KOPT-K1 (cell line): ENCODE results near the gene EXOSC6.
A peak's percentile ranks its signal among the peaks of the same experiment; 100 is the strongest.
"Not testable (repeated sequence)": the region's sequence is repeated elsewhere in the genome, so short reads cannot be mapped to it uniquely, and the experiment has no call there.

Source experiments
- H3K27ac ChIP-seq: fragments of 200-600 bp; sonication (generic); 2 replicates; pipeline ENCODE4 v1.5.1; 2016; ENCODE audit warnings: antibody characterized with exemption, mild to moderate bottlenecking, low read depth, low read length; ENCODE audit not compliant: poor library complexity, severe bottlenecking
- H3K36me3 ChIP-seq: fragments of 200-600 bp; sonication (generic); 2 replicates; pipeline ENCODE4 v1.5.1; 2017; ENCODE audit warnings: antibody characterized with exemption, mild to moderate bottlenecking, low read length, moderate library complexity; ENCODE audit not compliant: insufficient read depth
- H3K9me3 ChIP-seq: fragments of 200-600 bp; sonication (generic); 2 replicates; pipeline ENCODE4 v1.5.1; 2017; ENCODE audit warnings: antibody characterized with exemption, low read length, mild to moderate bottlenecking; ENCODE audit not compliant: insufficient read depth, poor library complexity, severe bottlenecking

EXOSC6 gene

DNA sequence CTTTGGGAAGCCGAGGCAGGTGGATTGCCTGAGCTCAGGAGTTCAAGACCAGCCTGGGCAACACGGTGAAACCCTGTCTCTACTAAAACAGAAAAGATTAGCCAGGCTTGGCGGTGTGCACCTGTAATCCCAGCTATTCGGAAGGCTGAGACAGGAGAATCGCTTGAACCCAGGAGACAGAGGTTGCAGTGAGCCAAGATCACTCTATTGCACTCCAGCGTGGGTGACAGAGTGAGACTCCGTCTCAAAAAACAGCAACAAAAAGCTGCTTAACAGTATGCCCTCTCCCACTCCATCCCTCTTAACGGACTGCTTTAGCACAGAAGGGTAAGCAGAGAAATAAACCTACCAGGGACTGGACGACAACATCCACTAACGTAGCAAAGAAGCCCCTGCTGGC, 16.2 kb upstream of the EXOSC6 start:
- not testable (repeated sequence) for H3K9me3 ChIP-seq, H3K27ac ChIP-seq
- peaks cover 99% of the 10 kb centered on the region for H3K36me3 ChIP-seq

DNA sequence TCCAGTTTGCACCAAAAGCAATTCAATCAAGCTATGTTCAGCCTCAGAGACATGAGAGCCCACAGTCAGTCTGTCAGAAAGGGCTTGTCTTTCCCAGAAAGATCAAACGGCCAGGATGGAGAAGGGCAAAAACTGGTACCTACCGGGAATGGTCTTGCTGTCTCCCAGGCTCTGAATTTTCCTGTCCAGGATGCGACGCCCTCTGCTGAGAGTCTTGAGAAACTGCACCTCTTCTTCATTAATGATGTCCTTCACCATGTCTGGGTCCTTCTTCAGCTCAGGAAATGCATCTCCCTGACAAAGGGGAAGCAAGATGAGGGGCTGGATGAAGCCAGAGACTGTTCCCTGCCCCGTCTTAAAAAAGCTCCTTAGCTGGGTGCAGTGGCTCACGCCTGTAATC, 15.8 kb upstream of the EXOSC6 start:
- Histone ChIP-seq H3K9me3 (no peaks in the 10 kb centered on the region), H3K36me3 (peaks cover 99% of the 10 kb centered on the region), H3K27ac (no peak overlapping the region)

DNA sequence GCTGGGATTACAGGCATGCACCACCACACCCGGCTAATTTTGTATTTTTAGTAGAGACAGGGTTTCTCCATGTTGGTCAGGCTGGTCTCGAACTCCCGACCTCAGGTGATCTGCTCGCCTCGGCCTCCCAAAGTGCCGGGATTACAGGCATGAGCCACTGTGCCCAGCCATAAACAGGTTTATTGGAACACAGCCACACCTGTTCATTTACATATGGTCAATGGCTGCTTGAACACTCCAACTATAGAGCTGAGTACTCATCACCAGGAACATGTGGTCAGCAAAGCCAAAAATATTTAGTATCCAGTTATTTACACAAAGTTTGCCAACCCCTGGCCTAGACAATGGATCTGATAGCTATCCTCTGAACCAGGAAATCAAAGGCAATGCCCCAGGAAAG, 8.2 kb upstream of the EXOSC6 start:
- peaks cover 100% of the 10 kb centered on the region for H3K36me3 ChIP-seq
- not testable (repeated sequence) for H3K27ac ChIP-seq, H3K9me3 ChIP-seq

DNA sequence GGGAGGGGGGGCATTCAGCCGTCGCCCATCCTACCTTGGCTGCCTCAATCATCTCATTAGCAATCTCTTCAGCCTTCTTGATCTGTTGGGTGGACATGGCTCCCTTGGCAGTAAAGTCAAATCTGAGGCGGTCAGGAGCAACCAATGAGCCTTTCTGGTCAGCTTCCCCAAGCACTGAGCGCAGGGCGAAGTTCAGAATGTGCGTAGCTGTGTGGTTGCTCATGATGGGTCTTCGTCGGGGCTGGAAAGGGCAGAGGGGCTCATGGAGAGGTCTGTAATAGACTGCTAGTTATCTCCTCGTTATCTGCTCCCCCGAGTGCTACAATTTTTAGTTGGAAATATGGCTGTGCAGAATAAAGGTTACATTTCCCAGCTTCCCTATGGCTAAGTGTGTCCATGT, 7.2 kb upstream of the EXOSC6 start:
- no peaks in the 10 kb centered on the region for H3K9me3 ChIP-seq
- peaks cover 100% of the 10 kb centered on the region for H3K36me3 ChIP-seq
- H3K27ac ChIP-seq = no peak overlapping the region

DNA sequence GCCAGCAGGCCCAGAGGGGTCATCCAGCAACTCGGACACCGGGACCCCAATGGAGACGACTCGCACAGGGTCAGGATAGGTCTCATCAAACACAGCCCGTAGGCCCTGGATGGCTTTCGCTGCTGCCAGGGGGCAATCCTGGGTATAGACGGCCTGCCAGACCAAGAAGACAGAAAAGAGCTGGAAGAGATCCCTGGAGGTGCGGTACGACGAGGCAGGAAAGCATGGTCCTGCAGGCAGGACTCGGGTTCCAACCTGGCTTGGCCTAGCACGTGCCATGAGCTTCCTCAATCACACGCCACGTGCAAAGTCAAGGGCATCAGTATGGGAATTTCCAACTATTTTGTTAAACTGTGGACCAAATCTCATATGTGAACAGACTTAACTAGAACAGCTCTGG, 6.3 kb upstream of the EXOSC6 start:
- Histone ChIP-seq H3K36me3 (peaks cover 100% of the 10 kb centered on the region), H3K9me3 (no peaks in the 10 kb centered on the region), H3K27ac (no peak overlapping the region)

DNA sequence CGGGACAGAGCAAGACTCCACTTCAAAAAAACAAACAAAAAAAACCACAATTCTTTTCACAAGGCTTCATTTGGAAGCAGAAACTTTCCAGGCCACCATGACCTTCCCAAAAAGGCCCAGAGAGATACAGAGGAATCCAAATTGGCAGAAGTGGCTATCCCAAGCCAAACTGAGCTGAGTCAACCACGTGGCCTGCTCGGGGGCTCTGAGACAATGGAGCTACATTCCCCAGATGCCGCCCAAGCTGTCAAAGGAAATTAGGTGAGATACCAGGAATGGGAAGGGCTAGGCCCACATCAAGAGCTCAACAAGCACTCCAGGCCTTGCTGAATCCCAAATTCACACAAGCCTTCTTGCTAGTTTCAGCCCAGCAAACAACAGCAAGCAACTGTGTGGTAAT, 5.7 kb upstream of the EXOSC6 start:
- Histone ChIP-seq H3K9me3 (no peaks in the 10 kb centered on the region), H3K27ac (no peak overlapping the region), H3K36me3 (peaks cover 100% of the 10 kb centered on the region)

DNA sequence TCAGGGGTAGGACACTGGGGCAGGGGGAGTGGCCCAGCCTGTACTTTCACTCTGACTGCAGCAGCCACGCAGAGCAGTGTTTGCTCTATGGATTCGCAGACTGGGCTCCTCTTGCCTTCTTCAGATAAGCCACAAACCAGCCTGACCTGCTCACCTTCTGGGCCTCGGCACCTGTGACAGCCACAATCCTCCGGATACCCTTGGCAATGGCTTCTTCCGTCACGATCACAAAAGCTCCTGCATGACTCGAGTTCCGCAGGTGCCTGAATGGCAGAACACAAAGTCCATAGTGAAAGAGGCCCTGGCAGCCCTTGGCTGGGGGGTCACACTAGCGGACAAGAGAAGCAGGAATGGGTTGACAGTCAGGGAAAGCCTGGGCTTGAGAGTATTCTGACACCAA, 3.8 kb upstream of the EXOSC6 start:
- H3K36me3 ChIP-seq = peaks cover 87% of the 10 kb centered on the region
- H3K27ac ChIP-seq = no peak overlapping the region

DNA sequence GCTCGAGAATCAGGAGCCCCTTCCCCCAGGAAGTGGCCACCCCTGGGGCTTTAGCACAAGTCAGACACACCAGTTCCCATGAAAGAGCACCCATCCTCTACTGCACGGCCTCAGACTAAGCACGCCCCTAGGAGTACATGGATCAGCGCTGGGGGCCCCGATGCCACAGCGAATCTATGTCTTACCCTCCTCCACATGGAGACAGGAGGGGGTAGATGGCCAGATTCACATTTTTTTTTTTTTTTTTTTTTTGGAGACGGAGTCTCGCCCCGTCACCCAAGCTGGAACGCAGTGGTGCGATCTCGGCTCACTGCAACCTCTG, 3.2 kb upstream of the EXOSC6 start:
- Histone ChIP-seq H3K27ac (no peak overlapping the region), H3K9me3 (no peaks in the 10 kb centered on the region), H3K36me3 (peaks cover 84% of the 10 kb centered on the region)

More for the DNA sequence above, 3.8 kb upstream of the EXOSC6 start:
- no peaks in the 10 kb centered on the region for H3K9me3 ChIP-seq

DNA sequence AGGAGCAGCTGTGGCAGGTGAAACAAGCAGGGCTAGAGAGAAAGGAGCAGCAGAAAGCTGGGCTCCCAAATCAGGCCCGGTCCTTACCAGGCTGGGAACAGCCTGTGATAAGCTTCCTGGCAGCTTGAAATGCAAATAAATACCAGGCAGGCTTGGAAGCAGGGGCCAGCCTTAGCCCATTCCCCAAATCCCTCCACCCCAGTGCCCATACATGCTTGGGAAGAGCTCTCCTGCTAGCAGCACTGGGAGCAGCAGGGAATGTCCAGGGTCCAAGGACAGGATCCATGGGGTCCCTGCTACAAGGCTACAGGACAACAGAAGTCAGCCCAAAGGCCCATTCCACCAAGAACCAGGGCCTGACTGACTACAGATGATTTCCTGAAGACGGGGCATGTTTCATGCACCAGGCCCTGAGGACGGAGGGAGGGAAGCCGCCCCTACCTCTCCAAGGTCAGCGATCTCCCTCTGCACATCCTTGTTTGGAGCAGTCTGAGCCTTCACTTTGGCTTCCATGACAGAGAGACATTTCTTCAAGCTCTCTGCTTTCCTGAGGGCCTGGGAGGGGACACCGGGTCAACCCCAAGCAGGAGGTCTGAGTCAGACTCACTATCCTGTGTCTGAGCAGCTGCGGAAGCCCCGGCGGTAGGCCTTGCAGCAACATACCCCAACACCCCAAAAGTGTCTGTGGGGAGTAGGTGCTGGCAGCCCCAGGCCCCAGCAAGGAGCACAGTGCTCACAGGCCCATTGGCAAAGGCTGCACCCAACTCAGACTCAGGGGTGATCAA, 2.6 kb upstream of the EXOSC6 start:
- peaks cover 84% of the 10 kb centered on the region for H3K36me3 ChIP-seq
- no peak overlapping the region for H3K27ac ChIP-seq

DNA sequence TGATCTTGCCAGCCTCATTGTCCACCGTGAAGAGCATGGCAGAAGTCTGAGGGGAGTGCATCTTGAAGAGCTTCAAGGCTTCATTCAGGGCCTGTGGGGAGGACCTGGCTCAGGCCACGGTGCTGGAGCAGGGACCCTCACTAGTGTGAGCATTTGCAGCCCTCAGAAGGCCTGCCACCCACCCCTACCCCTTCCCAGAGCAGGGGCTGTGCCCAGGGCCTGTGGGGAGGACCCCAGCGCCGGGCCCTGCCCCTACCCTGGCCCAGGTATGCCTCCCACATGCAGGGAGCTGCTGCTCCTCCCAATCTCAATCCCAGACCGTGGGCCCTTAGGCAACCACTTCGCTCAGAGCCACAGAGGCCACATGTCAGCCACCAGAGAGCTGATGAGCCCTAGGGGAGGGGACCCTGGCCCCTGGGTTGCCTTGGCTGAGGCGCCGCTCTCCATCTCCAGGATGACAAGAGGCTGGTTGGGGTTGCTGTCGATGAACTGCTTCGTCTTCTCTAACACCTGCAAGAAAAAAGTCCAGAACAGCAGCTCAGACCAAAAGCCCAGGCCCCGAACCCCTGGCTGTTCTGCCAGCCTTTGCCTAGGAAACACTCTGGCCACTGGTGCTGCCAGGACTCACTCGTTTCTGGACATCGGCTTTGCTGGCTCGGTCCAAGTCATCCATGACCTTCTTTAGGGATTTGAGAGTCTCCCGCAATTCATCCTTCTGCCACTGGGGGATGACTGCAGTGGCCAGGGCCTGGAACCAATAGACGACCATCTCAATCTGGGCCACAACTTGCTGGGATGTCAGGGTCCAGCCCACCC, 1.8 kb upstream of the EXOSC6 start:
- Histone ChIP-seq H3K9me3 (no peaks in the 10 kb centered on the region), H3K36me3 (peaks cover 81% of the 10 kb centered on the region), H3K27ac (no peak overlapping the region)

More for the DNA sequence above, 2.6 kb upstream of the EXOSC6 start:
- no peaks in the 10 kb centered on the region for H3K9me3 ChIP-seq

DNA sequence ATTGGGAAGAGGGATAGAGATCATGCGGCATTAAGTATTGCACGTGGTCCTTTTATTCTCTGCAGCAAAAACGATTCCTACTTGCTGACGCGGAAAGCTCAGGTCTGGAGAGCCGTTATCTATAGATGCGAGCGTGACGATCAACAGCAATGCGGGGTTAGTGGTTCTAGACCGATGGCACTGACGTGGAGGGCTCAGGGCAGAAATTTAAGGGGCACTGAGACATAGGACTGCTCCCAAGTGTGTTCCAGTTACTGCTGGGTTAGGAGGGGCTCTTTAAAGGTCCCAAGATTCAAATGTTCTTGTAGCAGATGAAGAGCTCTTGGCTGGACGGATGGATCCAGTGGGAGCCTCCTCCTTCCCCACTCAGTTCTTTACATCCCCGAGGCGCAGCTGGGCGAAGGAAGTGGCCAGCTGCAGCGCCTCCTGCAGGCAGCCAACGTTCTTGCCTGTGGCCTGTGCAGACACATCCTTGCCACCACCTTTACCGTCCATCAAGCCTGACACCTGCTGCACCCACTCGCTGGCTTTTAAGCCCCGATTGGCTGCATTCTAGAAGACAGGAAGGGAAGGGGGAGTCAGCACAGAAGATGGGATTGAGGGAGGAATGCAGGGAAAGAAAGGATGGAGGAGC, 732 bp upstream of the EXOSC6 start:
- no peaks in the 10 kb centered on the region for H3K9me3 ChIP-seq

DNA sequence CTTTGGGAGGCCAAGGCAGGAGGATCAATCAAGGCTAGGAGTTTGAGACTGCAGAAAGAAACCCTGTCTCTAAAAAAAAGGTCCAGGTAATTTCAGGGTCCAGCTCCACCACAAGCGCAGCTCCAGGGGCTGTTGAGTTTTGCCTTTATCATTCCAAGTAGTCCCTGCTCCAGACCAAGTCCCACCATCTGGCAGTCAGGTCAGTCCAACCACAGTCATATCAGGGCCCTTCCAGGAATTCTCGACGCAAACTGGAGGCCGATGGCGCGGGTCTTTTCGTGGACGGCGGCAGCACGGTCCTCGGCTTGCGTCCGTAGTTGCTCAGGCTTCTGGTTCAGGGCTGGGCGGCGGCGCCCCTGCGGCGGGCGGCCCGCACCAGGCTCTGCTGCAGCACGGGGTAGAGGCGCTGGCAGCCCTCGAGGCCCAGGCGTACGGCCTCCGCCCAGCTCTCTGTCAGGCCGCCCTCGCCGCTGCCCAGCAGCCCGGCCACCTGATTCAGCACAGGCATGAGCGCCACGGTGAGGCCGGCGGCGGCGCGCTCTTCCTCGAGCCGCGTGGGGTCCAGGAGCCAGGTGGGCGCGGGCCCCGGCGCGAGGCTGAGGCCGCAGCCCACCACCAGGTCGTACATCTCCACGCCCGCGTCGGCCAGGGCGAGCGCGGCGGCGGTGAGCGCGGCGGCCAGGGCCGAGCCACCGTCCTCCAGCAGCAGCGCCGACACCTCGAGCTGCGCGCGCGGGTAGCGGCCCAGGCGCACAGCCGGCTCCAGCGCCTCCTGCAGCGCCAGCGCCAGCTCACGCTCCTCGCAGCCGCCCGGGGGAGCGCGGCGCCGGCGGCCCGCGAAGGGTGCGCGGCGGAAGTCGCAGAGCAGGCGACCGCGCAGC, 752 bp downstream of the EXOSC6 start:
- Histone ChIP-seq H3K9me3 (no peaks in the 10 kb centered on the region), H3K36me3 (peaks cover 64% of the 10 kb centered on the region), H3K27ac (peak overlapping the region; percentile 81)

More for the DNA sequence above, 732 bp upstream of the EXOSC6 start:
- Histone ChIP-seq H3K27ac (no peak overlapping the region), H3K36me3 (peaks cover 79% of the 10 kb centered on the region)

DNA sequence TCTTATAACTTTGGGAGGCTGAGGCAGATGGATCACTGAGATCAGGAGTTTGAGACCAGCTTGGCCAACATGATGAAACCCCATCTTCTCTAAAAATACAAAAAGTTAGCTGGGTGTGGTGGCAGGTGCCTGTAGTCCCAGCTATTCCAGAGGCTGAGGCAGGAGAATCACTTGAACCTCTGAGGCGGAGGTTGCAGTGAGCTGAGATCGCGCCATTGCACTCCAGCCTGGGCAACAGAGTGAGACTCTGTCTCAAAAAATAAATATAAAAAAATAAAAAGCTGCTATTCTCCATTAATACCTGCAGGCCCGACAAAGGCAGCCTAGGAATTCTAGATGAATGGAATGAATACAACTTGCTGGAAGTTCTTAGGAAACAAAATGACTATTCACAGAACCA, 2.0 kb downstream of the EXOSC6 start:
- peaks cover 51% of the 10 kb centered on the region for H3K36me3 ChIP-seq

DNA sequence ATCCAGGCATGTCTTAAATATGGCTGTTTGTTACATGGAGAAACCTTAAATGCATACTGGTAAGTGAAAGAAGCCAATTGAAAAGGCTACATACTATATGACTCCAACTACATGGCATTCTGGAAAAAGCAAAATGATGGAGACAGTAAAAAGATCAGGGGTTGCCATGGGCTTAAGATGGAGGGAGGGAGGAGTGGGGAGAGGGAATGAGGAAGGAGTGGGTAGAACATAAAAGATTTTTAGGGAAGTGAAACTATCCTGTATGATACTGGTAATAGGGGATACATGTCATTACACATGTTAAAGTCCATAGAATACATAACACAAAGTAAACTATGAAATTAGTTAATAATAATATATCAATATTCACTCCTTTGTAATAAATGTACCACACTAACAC, 13.0 kb downstream of the EXOSC6 start:
- H3K27ac ChIP-seq, H3K9me3 ChIP-seq: not testable (repeated sequence)
- H3K36me3 ChIP-seq = peaks cover 44% of the 10 kb centered on the region

More for the DNA sequence above, 2.0 kb downstream of the EXOSC6 start:
- H3K9me3 ChIP-seq, H3K27ac ChIP-seq: not testable (repeated sequence)

DNA sequence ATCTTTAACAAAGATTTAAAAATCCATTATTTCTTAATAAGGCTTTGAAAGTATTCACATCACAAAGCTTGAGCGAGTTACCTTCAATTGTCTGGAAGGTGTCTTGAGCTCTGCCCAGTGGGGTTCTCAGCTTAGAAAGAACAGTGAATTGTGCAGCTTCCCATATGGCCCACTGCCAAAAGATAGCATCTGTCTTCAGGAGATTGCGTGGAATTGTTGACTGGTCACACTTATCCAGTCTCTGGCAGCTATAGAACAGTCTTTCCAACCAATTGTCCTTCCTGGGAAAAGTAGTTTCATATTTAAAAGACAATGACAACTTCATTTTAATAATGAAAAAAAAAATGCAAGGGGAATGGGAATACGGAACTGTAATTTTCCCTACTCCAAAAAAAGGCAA, 19.9 kb downstream of the EXOSC6 start:
- peaks cover 66% of the 10 kb centered on the region for H3K36me3 ChIP-seq
- H3K9me3 ChIP-seq, H3K27ac ChIP-seq: not testable (repeated sequence)
